IPS-11a (cell line): Measurements from ENCODE around the gene METTL8.

Source experiments
- H3K4me3 ChIP-seq: one replicate; pipeline ENCODE4 v1.5.1; 2013; ENCODE audit warnings: low read depth, low read length, control low read depth

The METTL8 gene

DNA sequence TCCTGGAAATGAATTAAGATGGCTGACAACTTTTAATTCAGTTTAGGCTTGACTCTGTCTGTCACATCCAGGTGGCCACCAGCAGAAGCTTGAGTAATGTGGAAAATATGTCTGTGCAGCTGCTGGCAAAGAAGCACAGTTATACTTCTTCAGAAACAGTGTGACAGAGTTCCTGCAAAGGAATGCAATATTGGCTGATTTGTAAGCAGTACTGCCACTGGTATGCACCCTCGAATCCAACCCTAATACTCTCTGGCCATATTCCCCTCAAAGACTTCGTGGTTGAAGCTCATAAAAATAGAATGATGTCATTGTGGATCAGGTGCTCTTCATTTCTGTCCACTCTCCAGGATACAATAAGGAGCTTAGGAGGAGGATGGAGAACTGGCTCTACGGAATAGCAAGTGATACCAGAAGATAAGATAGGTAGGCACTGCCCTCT lies 86.2 kb downstream of the METTL8 start:
- no peak overlapping the region for H3K4me3 ChIP-seq

DNA sequence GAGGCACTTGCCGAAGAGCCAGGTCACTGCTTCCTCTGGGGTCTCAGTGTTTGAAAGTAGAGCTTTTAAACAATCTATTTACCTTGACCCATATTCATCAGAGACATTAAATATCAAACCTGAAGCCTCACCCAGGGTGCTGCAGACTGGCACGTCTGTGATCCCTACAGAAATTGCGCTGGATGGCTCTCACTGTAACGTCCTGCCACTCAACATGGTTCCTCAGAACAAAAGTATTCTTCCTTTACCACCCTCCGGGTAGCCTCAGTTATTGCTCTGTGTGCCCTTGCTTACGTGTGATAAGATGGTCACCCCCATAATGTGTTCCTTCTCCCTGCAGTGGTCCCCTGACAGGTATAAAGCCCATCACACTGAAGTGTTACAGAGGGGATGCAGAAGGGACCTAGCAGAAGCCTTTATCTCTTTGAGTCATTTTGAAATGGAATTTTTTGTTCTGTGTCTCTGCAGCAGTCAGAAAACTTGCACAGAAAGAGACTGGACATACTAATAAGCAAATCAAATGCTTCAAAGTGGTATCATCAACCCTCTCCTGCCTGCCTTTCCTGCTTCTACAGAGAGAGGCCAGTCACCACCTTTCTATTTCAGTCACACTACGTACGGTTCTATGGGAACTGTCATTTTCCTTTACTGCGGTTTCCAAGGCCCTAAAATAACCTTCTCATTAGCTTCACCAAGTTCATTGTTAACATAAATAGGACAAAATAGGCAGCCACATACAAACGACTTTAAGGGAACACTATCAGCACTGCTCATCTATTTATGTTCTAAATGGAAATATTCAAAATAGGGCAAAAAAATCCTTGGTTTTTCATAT lies 86.8 kb downstream of the METTL8 start:
- H3K4me3 ChIP-seq: no peak overlapping the region

DNA sequence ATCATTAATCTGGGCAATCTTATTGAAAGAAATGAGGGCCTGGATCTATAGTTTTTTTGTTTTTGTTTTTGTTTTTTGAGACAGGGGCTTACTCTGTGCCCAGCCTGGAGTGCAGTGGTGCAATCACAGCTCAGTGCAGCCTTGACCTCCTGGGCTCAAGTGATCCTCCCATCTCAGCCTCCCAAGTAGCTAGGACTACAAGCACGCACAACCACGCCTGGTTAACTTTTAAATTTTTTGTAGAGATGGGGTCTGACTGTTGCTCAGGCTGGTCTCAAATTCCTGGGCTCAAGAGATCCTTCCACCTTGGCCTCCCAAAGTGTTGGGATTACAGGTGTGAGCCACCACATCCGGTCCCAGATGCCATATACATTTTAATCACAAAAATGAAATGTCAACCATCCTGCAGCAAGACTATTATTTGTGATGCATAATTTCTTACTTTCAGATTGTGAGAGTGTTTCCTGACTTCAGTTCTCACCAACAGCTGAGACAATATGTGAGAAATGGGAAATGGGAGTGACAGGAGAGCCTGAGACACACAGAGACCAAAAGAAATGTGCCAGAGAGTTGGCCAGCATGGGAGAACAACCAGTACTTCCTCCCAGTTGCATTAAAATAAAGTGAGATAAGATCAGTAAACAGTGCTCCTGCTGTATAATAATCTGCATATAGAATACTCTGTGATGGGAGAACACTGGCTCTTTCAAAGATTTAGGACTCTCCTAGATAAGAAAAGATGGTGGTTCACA lies 87.6 kb downstream of the METTL8 start:
- H3K4me3 ChIP-seq: no peak overlapping the region

DNA sequence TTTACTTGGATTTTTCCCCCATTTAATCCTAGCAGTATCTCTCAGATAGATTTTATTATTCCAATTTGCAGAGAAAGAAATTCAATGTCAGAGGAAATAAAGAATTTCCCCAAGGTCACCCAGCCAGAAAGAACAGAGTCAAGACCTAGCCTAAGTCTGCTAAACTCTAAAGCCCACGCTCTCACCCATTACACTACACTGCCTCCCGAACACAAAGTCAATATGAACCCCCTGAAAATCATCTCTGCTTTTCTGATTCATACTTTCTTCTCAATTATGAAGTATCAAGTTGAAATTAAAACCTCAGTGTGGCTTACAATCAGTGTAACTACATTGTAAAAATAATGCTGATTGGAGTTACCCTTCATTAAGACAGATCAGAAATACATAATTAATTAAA lies 89.6 kb downstream of the METTL8 start:
- H3K4me3 ChIP-seq: no peak overlapping the region

DNA sequence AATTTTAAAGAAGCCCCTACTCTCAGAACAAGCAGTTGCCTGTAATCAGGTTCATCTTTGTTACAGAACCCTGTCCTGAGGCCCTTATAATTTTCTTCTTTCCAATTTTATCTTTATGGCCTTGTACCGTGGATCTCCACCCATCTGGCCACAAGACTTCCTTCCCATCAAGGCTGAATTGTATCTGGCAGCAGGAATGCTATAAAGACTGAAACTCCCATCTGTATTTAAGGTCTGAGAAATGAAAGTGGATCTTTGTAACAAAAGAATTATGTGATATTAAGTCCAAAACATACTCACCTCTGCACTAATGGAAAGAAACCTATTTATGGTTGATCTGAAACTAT lies 91.8 kb downstream of the METTL8 start:
- no peak overlapping the region for H3K4me3 ChIP-seq

DNA sequence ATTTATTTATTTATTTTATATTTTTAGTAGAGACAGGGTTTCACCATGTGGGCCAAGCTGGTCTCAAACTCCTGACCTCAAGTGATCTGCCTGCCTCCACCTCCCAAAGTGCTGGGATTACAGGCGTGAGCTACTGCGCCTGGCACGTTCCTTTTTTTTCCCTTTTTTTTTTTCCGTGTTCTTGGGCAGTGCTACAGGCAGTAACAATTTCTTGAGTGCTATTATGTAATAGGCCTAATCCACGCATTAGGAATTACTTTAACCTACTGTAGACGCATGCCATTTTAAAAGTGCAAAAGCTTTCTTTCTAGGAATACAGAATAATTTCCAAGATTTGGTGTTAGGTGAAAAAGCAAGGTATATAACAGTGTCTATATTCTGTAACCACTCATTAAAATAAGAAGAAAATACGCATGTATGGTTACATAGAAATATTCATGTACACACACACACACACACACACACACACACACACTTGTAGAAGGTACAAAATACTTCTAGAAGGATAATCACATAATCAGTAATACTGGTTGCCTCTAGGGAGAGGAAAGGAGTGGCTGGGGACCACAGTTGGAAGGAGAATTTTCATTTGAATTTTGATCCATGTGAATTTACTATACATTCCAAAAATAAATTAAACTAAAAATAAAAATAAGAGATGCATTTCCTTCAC lies 92.3 kb downstream of the METTL8 start:
- no peak overlapping the region for H3K4me3 ChIP-seq

DNA sequence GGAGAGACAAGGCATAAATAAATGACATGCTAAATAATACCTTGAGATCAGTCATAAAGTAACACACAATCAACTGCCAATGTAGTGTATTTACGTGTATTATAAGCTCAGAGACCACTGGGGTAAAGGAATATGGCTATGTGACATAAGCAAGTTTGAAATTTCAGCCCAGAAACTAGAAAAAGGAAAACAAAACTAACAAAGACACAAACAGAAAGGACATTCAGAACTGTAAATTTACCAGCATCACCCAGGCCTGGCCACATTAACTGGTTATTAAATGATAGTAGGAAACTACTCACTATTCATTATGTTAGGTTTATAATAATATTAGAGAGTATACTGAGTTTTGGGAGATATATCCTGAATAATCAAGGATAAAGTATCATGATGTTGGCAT lies 98.8 kb downstream of the METTL8 start:
- no peak overlapping the region for H3K4me3 ChIP-seq

DNA sequence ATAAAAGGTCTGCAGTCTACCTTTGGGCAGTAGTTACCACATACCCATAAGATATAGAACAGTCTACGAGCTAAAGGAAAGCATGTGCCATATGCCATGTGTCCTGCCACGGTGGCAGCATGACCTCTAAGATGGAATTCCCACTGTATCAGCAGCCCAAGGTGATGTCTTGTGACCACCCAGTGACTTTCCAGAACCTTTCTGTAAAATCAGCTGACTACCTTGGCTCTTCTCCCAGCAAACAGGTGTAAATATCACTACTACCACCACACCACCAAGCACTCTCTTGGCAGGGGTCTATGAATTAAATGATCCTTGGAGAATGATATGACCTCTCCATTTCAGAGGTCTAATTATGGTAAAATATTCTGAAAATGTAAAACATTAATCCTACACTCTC lies 99.6 kb downstream of the METTL8 start:
- no peak overlapping the region for H3K4me3 ChIP-seq

DNA sequence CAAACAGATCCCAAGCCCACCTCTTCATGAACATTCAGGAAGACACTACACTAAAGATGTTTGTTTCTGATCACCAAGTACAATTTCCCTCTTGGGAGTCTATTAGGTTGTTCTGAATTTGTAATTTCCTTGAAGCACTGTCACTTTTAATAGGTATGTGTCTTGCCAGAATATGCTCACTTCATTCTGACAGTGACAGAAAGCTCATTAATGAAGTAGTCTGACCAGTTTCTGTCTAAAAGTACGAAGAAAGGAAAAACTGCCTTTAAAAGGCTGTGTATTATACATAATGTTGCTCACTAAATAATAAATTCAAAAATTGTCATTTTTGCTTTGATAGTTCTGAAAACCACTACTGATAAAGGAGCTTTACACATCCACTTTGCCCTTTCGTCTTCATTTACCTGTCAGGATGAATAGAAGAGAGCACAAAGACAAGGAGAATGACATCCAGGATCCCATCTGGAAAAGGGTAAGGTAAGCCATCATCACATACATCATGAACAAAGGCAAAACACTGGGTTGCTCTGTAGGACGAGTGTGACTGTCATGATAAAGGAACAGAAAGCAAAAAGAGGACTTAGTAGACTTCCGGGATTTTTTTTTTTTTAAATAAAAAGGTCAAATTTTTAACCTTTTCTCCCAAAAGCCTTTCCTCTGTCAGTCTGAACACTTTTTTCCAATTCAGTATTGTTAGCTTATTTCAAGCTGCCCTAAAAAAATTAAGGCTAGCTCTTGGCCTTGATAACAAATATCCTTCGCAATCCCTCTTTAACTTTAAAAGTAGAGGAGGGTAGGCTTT lies 103.4 kb downstream of the METTL8 start:
- no peak overlapping the region for H3K4me3 ChIP-seq

DNA sequence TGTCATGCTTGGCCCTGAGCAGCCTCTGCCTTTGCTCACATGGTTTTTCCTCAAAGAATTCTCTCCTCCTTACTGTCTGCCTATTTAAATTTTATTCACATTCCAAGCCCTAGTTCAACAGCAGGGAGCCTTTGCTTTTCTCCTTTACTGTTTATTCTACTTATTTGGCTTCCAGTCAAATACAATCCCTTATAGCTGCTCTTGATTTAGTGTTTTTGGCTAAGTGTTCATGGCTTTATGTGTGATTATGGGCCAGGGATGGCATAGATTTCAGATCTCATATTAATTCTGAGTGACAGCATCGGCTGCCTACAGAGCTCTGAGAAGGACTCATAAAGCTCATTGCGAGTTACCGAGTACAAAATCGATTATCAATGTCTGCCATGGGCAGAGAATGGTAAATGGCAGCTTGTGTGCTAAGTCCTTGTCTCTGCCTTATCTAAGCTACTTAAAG lies 106.7 kb downstream of the METTL8 start:
- H3K4me3 ChIP-seq: no peak overlapping the region

DNA sequence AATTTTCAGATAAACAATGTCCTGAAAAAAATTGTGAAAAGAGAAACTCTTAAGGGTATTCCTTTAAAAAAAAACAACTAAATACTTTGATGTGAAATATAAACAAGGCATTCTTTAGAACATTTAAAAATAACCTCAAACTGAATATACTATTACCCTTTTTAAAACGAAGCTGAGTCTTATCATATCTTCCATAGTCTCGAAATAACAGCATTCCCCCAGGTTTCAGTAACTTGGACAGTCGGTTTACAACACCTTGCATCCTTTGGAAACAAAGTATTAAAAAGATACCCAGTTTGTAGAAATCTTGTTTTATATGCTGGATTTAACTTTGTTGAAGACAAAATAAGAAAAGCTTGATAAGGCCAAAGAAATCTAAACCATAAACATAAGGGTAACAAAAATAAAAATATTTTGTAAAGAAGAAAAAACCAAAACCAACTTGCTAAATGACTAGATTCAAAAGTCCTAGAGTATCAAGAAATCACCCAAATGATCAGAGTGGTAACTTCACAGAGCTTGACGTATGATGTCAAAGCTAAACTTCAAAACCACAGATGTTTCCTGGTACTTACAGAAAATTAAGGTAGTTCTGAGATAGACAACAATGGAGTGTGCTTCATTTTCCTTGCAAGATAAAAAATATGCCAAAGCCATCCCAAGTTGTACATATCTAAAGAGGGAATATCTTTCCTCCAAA lies 107.8 kb downstream of the METTL8 start:
- H3K4me3 ChIP-seq: no peak overlapping the region

DNA sequence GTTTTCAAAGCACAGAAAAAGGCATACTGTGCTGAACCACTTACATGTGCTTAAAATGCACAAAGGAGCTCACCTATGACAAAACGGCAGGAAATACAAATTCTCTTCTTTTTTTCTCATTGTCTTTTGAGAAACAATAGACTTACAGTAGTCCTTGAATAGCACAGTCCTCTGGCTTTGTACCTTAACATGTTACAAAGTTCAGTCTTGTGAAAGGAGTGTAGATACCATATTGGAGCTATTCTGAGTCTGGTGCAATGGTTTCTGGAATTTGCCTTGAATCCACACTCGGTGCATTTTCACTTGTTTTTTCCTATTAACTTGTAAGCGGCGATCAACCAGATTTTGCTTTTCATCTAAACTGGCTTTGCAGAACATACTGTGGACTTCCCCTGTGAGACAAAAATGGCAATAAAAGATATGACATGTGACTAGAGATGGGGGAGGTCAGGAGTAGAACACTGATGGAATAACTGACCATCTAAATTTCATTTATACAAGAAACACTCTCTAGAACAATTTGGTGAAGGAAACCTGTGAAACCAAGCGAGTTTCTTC lies 109.7 kb downstream of the METTL8 start:
- H3K4me3 ChIP-seq: no peak overlapping the region

DNA sequence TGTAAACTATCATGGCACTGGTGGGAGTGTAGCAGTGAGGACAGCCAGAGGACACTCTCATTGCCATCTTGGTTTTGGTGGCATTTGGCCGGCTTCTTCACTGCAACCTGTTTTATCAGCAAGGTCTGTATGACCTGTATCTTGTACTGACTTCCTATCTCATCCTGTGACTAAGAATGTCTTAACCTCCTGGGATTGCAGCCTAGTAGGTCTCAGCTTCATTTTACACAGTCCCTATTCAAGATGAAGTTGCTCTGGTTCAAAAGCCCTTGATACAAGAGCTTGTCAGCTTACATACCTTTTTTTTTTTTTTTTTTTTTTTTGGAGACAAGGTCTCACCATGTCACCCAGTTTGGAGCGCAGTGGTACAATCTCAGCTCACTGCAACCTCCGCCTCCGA lies 110.9 kb downstream of the METTL8 start:
- no peak overlapping the region for H3K4me3 ChIP-seq

DNA sequence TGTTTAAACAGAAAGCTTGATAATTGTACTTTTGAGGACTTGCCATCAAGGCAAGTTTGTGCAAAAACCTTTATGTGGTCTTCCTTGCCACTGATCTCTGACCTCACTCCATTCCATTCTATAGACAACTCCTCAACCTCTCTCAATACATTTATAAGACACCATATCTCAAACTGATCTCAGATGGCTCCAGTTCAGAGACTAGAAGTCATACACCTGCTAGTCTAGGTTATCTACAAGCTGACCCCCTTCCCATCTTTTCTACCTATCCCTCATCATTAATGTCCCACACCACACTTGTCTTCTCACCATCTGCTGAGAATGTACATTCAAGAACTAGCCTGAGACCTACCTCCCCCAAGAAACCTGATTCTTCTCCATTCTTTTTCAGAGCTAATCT lies 113.1 kb downstream of the METTL8 start:
- H3K4me3 ChIP-seq: no peak overlapping the region

DNA sequence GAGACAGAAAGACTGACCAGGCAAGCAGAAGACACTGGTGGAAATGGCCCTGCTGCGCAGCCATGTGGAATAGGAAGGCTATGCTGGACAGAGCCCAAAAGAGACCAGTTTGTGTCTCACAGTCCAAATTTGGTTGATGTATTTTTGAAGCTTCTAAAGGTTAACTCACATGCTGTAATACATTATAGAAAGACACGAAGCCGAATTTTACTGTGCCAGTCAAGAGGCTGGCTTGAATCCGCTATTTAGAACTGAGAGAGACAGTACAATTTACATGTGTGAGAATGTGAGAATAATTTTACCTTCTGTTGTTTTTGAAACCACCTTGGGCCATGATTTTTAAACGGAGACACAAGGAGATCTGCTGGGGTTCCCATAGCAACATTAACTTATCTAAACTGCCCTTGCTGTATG lies 113.6 kb downstream of the METTL8 start:
- no peak overlapping the region for H3K4me3 ChIP-seq

DNA sequence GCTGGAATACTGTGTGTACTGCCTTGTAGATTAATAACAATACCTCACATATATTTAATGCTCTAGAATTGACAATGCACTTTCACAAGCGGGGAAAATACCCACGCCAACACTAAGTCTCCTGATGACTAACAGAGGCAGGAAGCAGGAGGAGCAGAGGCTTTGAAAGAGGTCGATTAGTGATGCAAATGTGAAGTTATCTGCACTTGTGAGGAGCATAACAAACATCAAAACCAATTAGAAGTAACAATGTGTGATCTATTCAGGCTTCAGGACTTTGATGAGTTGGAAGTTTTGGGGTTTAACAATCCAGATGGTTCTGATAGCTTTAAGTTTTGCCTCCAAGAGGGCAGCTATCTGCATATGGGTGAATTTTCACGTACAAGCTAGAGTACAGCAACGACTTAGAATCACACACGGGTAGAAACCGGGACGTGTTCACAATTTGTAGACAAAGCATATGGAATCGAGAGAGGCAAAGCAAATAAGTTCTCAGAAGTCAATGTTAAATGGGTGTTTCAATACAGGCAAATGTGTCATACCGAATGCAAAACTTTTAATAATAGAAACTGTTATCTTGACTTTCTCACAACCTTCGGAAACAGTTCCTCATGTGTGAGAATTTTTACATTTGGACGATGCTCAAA lies 114.5 kb downstream of the METTL8 start:
- H3K4me3 ChIP-seq: no peak overlapping the region

DNA sequence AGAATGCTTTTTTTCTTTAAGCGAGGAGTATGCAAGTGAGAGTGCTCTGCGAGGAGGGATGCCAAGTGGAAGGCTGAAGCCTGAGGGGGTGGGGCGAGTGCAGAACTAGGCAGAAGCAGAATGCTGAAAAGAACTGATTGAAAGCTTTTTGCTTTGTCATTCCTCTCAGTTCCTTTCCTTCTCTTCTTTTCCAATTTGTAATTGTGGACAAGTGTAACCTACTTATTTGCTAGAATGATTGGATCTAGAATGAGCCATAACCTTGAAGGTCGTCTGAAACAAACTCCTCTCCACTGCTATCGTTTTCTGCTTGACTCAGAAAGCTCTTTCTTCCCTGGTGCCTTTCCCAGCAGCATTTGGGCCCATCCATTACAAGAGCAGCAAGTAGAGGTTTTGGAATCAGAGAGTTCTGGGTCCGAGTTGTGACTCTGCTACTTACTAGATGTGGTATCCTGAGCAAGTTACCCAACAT lies 115.3 kb downstream of the METTL8 start:
- H3K4me3 ChIP-seq: no peak overlapping the region

DNA sequence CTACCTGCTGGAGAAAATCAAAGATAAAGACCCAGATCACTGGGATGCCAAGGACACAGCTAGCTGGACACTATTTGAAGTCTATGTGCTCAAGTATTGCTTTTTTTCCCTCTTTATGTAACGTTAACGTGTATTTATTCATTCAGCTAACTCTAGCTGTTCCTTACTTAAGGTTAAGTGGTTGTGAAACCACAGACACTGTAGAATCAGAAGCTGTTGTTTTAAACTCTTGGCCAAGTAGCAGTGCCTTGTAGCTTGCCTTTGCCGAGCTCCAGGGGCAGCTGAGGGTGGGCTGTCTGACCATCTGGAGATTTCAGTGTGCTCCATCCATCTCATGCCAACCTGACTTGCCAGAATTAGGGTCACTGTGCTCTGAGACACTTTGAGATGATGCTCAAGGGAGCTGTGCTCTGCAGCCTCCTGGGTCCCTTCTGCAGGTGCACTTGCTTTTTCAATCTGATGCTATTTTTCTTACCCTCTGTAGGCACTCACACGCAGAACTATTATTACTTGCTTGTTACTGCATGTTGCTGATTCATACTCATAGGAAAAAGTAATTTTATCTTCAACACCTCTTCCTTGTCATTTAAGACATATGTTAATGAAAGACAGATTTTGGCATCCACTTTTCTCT lies 116.2 kb downstream of the METTL8 start:
- H3K4me3 ChIP-seq: no peak overlapping the region

DNA sequence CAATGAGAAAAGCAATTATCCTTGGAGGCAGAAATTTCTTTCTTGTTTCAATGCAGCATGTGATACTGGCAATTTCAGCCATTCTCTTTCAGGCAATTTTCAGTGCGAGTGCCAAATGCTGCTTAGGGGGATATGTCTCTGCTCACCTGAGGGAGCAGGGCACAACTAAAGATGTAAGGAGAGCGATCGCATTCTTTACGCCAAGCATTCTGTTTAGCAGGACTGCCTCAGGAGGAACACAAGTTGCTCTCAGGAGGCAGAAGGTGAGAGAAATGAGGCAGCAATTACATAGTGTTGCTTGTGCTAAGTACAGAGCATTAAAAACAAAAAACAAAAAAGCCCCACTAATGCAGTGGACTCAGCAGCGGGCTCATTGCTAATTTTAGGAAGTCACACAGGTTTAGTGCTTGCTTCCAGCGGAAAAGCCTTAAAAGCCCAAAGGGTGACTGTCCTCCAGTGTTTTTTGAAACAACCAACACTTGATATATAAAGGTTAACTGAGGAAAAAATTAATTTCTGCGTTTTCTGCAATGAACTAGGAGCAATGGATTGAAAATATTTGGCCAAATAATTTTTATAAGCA lies 116.9 kb downstream of the METTL8 start:
- H3K4me3 ChIP-seq: no peak overlapping the region
